KBM-7 (cell line): Measurements from ENCODE around the gene RAPGEF5.

ENCODE experiments used
- DNase-seq: peaks from one replicate; pipeline ENCODE4 v3.0.0-alpha.2; 2015
- in situ Hi-C: fragments of 300-500 bp; cut with MboI; formaldehyde crosslinking; loops from 2 replicates; pipeline ENCODE4 v1.14.3; 2020; ENCODE audit warnings: low sequenced_read_pairs, low pct_unique_long_range_greater_than_20kb, mixed read lengths

Gene RAPGEF5

DNA sequence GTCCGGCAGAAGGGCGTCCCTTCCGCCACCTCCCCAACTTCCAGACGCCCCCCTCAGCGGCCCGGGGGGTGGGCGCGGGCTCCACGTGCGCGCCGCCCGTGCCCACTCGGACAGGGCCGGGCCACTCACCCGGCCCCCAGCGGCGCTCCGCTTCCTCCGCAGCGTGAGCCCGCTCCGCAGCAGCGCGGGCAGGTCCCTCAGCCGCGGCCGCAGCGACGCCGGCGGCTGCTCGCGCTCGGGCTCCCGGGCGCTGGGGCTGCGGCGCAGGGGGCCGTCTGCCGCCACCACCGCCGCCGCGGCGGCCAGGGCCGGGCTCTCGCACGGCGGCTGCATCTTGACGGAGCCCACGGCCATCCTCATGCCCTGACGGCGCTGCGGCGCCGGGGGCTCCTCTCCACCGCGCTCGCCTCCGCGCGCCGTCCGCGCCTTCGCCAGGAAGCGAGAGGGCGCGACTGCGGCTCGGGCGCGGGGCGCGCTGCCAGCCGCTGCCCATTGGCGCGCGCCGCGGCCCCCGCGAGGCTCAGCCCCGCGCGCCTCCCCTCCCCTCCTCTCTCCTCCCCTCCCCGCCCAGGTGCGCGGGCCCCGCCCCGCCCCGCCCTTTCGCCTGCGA lies at the start of gene RAPGEF5:
Gene RAPGEF5 (minus strand): TSS at position 454 of the 610 bp plus-strand sequence. CDS start 94 bp downstream, at position 360.
- DNase-seq: no peak
- in situ Hi-C loops: no loop called here

GRCh38 chr7:22406715-22407114 lies 49.8 kb upstream of the RAPGEF5 start:
- in situ Hi-C loops: no loop called here

DNA sequence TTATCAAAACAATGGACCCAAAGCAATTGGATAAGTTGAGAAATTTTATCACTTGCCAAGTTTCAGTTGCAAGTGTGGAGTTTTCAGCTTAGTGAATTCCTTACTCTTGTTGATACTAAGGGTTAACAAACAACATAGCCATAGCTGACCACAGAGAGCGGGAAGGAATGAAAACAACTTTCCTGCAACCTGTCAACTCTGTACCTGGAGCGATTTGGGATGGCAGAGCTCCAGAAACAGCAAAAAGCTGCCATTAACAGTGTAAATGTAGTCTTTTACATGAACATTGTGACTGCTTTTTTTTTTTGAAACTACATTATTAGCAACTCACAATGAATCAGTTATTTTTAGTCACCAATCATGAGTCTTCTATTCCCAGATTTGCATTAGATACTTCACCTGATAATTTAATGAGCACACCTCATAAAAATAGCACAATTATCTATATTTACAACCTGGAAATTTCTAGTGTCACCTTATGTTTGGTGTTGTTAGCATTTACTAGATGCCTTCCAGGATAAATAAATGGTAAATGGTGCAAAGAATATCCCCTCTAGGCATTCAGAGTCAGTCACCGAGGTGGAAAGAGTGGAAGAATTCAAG lies 47.6 kb upstream of the RAPGEF5 start:
- no peak for DNase-seq

More at GRCh38 chr7:22406715-22407114, 49.8 kb upstream of the RAPGEF5 start:
- no peak for DNase-seq

DNA sequence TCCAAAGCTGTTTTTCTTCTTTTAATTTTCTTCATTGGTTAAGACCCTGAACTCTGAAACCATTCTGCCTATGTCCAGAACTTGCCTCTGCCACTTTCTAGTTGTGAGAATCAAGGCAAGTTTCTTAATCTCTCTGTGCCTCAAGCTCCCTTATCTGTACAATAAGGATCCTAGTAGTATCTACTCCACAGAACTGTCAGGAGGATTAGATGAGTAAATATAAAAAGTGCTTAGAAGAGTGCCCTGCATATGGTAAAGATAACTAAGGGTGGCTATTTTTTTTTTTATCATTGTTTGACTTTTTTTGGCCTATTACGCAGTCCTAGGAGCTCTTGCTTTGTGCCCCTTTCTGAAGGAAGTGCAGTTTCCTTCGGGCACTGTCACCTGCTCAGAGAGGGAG lies 46.4 kb upstream of the RAPGEF5 start:
- DNase-seq: no peak

More for the DNA sequence above, 47.6 kb upstream of the RAPGEF5 start:
- in situ Hi-C loops: no loop called here

DNA sequence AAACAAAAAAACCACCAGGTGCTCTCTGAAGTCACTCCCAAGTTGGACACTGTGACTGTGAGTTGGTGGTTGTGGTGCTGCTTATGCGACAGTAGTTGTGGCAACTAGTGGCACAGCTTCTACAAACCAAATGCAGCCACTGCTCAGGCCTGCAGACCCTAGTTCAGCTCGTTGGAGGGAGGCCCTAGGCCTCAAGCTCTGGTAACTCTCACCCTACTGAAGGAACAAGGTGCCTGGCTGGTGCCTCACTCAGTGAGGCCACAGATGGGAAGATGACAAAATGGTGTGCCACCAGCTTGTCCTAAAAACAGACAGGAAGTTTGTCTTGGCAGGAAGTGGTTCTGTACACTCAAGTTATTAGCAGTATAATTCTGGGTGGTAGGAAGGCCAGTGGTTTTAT lies 45.3 kb upstream of the RAPGEF5 start:
- DNase-seq: no peak
- in situ Hi-C loops: no loop called here

More for the DNA sequence above, 46.4 kb upstream of the RAPGEF5 start:
- in situ Hi-C loops: no loop called here

GRCh38 chr7:22400936-22401553 lies 44.1 kb upstream of the RAPGEF5 start:
- no peak for DNase-seq
- in situ Hi-C loops: no loop called here

DNA sequence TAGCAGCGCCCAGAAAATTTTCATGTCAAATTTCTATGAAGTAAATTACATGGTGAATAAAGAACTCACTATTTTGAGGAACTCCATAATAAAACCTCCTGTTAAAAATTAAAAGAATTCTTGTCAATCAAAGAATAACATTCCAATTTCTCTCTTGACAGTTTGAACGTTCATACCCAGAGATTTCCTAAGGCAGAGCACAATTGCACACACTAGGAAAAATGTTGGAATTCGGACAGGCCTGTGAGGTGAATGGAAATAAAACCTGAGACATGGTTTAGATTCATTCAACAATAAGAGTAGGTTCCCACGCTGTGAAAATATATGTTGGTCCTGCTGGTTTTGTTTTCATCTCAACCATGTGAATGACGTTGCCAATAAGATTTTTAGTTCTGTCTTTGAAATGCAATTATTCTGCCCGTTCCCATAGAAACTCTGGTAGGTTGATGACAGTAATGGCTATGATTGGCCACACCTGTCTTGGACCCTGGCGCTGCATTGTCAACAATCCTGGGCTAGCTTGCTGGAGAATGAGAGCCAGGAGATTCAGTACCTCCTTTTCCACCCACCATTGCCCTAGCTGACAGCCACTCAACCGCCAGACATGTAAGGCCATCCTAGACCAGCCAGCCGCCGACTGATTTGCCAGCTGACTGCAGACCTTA lies 43.3 kb upstream of the RAPGEF5 start:
- no peak for DNase-seq

DNA sequence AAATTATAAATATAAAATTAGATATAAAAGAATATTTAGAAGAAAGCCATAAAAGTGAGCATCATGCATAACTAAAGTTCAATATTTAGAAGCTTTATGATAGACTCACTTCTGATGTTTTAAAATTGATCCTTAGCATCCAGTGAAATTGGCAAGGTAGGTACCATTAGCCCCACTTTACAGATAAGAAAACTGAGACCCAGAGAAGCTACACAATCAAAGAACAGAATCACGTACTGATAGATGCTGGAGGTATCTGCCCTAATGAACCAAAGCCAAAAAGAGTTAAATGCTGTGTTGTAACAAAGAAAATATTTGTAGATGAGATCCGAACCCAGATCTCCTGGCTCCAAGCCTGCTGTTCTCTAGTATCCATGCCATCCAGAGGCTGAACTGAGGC lies 42.6 kb upstream of the RAPGEF5 start:
- in situ Hi-C loops: no loop called here
- no peak for DNase-seq

More for the DNA sequence above, 43.3 kb upstream of the RAPGEF5 start:
- in situ Hi-C loops: no loop called here

GRCh38 chr7:22399091-22399490 lies 42.1 kb upstream of the RAPGEF5 start:
- in situ Hi-C loops: no loop called here
- DNase-seq: no peak

GRCh38 chr7:22397981-22398380 lies 41.0 kb upstream of the RAPGEF5 start:
- in situ Hi-C loops: no loop called here
- no peak for DNase-seq

- no peak for DNase-seq
- in situ Hi-C loops: no loop called here
These were observed 38.3 kb upstream of the RAPGEF5 start for GRCh38 chr7:22395222-22395621.

DNA sequence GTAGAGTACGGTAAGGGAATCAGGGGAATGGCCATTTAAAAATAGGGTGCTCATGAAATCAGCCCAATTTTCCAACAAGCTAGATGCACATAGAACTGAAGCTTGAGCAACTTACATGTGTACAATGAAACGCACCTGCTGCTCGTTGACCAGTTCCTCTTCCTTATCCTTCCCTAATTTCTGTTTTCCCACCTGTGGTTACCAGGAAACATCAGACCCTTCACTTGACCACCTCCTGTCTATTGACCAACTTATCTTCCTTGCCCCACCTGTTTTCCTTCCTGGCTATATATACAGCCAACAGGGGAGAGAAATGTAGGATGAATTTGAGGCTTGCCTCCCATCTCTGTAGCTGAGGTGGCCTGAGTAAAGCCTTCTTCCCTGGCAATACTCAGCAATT lies 37.8 kb upstream of the RAPGEF5 start:
- DNase-seq: no peak
- in situ Hi-C loops: no loop called here

DNA sequence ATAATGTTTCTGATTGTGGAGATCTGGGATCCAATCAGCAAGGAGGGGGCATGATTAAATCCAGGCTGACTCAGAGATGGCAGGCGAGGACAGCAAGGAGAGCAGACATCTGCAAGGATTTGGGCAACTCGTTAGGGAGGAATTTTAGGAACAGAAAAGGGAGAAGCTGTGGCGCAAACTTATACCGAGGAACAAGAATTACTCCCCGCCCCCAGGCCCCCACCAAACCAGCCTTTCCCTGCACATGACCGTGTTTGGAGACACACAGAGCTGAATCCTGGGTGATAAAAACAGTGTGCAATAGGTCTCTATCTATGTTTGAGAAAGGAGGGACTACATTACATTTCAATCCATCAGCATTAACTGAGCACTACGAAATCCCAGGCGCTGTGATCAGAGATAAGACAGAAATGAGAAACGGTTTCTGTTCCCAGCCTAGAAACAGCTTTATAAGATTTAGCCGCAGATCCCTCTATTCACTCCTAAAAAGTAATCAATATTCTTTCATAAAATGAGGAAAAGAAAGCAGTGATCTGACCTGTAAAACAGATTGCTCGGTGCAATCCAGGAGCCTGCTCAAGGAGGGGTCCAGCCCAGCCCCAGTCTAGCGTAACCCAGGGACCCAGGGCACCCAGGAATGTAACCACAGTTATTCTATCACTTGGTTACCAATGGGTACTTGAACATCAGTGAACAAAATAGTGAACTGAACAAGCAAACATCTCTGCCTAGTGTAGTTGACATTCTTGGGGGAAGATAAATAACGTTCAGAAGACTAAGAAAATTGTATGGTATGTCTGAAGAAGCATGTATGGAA lies 37.2 kb upstream of the RAPGEF5 start:
- DNase-seq: no peak
- in situ Hi-C loops: no loop called here

DNA sequence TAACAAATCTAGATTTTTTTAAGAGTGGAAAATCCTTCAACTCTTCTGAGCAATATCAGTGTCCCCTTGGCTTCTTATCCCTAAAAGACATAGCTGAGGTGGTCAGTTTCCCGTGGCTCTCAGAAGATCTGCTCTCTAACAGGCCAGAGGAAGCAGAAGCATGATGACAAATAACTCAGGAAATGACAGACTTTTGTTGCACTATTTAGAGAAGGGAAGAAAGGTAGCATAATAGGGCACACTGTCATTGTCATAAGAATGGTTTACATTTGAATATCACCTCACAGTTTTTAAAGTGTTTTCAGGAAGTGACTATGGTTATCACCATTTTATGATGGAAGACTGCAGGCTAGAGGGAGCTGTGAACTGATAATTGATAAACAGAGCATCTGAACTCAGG lies 33.6 kb upstream of the RAPGEF5 start:
- no peak for DNase-seq
- in situ Hi-C loops: no loop called here

DNA sequence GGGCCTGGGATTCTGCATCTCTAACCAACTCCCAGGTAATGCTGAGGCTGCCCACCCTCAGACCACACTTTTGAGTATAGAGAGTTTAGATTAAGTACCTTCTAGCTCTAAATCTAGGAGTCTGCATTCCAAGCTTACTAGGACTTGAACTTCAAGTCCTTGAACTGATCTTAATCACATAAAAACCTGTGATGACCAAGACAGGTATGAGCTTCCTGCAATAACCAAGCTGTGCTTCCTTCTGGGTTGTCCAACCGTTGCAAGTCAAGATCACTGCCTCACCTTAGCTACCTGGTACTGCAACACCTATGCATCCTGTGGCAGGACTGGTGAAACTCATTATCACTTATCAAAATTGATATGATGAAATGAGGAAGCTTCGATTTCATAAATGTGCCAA lies 32.9 kb upstream of the RAPGEF5 start:
- in situ Hi-C loops: no loop called here

GRCh38 chr7:22387583-22387982 lies 30.6 kb upstream of the RAPGEF5 start:
- no peak for DNase-seq
- in situ Hi-C loops: no loop called here

More for the DNA sequence above, 32.9 kb upstream of the RAPGEF5 start:
- no peak for DNase-seq

- in situ Hi-C loops: no loop called here
- DNase-seq: no peak
These were observed 29.9 kb upstream of the RAPGEF5 start for GRCh38 chr7:22386865-22387264.

DNA sequence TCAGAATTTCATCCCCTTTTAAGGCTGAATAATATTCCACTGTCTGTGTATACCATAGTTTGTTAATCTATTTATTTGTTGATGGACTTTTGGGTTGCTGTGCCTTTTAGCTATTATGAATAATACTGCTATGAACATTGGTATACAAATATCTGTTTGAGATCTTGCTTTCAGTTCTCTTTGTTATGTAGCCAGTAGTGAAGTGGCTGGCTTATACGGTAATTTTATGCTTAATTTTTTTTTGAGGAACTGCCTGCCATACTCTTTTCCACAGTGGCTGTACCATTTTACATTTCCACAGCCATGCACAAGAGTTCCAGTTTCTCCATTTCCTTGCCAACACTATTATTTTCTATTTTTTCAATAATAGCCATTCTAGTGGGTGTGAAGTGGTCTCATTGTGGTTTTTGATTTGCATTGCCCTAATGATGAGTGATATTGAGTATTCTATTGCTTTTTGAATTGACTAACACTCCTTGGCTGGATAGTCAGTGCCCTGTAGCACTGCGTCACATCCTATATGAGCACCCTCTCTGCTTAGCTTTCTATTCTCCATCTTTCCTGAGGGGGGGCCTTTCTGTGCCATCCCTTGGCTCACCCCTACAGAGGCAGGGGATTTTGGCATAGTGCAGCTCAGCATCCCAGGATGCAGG lies 29.4 kb upstream of the RAPGEF5 start:
- DNase-seq: no peak
- in situ Hi-C loops: no loop called here

GRCh38 chr7:22385326-22385725 lies 28.4 kb upstream of the RAPGEF5 start:
- in situ Hi-C loops: no loop called here
- DNase-seq: no peak
